HepG2 (cell line): ENCODE results near the gene CYP4A22. TPM values are rescaled to one million over a fixed set of nuclear protein-coding genes. Genes with fewer than 3 reads are reported as not detected.
"Not testable (repeated sequence)": the region's sequence is repeated elsewhere in the genome, so short reads cannot be mapped to it uniquely, and the experiment has no call there.

Source experiments
- ATAC-seq: fragments of 200-7000 bp; cut with Tn5 transposase; 3 replicates; pipeline ENCODE4 v1.9.1; 2020; ENCODE audit warnings: mild to moderate bottlenecking, moderate library complexity
- BruUV-seq: library from RNA; stranded (reverse); fragments of 400-500 nt; replicated peaks from 2 replicates; lab custom pipeline; 2021; lab: Mats Ljungman, UMichigan
- CTCF ChIA-PET: fragments of 300-600 bp; formaldehyde crosslinking; extraction: SDS; loops from one replicate; lab custom pipeline; 2021; ENCODE audit warnings: low total read pairs, inconsistent platforms, low intra/inter-chr PET ratio; lab: Yijun Ruan, JAX
- POLR2A ChIA-PET: fragments of 350-600 bp; sonication (Branson Sonifier 250); formaldehyde crosslinking; loops from one replicate; lab custom pipeline; 2020; ENCODE audit warnings: antibody characterized with exemption, inconsistent platforms; lab: Yijun Ruan, JAX
- DNase-seq: peaks from one replicate; pipeline ENCODE4 v3.0.0-alpha.2; 2015; ENCODE audit warnings: low spot score
- FAIRE-seq: peaks from 3 replicates; lab custom pipeline; 2011; peaks lifted over from hg19 to GRCh38; lab: Jason Lieb, UNC
- H2AFZ ChIP-seq: one replicate; pipeline ENCODE4 v1.6.1; 2011; ENCODE audit warnings: low read length, inconsistent platforms
- H3K27ac ChIP-seq: fragments of 300-600 bp; 3 replicates; pipeline ENCODE4 v1.8.0; 2011; ENCODE audit warnings: mixed run types, mild to moderate bottlenecking, mixed read lengths, low read length, inconsistent platforms; ENCODE audit not compliant: insufficient read depth; ENCODE audit errors: extremely low read length
- H3K27me3 ChIP-seq, 2 experiments: fragments of 200-600 bp in 1 of 2; 2 replicates in 1 of 2; 3 replicates in 1 of 2; pipeline versions ENCODE4 v1.6.0 to v1.8.0; 2011; ENCODE audit warnings: low read length in 2 of 2, mild to moderate bottlenecking in 2 of 2, moderate library complexity in 2 of 2, inconsistent platforms in 1 of 2; ENCODE audit not compliant: insufficient read depth in 2 of 2, control insufficient read depth in 1 of 2
- H3K36me3 ChIP-seq, 2 experiments: fragments of 200-600 bp in 1 of 2; replicated peaks in 1 of 2; 2 replicates in 1 of 2; 3 replicates in 1 of 2; pipeline versions ENCODE4 v1.5.1 to v1.8.0; 2011; ENCODE audit warnings: low read length in 2 of 2, inconsistent platforms in 1 of 2; ENCODE audit not compliant: insufficient read depth in 2 of 2, control insufficient read depth in 1 of 2
- H3K4me1 ChIP-seq: 2 replicates; pipeline ENCODE4 v1.5.1; 2012; ENCODE audit warnings: low read length, inconsistent platforms; ENCODE audit not compliant: insufficient read depth
- H3K4me2 ChIP-seq: 2 replicates; pipeline ENCODE4 v1.6.0; 2011; ENCODE audit warnings: low read depth, low read length, inconsistent platforms
- H3K4me3 ChIP-seq, 3 experiments: fragments of 200-600 bp in 1 of 3; sonication (generic), shearing (Covaris generic) in 1 of 3; replicated peaks in 1 of 3; 2 replicates each; pipeline ENCODE4 v1.5.1; 2011 to 2016; ENCODE audit warnings: low read length in 3 of 3, inconsistent platforms in 2 of 3, low read depth in 2 of 3, mild to moderate bottlenecking in 2 of 3, control low read depth in 1 of 3, mixed read lengths in 1 of 3; ENCODE audit not compliant: insufficient read depth in 1 of 3
- H3K79me2 ChIP-seq: one replicate; pipeline ENCODE4 v1.6.1; 2011; ENCODE audit warnings: low read length, inconsistent platforms; ENCODE audit not compliant: insufficient read depth
- H3K9ac ChIP-seq: 2 replicates; pipeline ENCODE4 v1.6.0; 2011; ENCODE audit warnings: mild to moderate bottlenecking, low read depth, low read length, inconsistent platforms; ENCODE audit not compliant: insufficient read depth
- H3K9me3 ChIP-seq: 2 replicates; pipeline ENCODE4 v1.5.1; 2012; ENCODE audit warnings: mild to moderate bottlenecking, low read length
- H4K20me1 ChIP-seq: 2 replicates; pipeline ENCODE4 v1.6.0; 2011; ENCODE audit warnings: inconsistent platforms, mild to moderate bottlenecking, low read length, moderate library complexity; ENCODE audit not compliant: insufficient read depth
- STAG1 ChIP-seq: sonication (generic); formaldehyde crosslinking; IDR thresholded peaks from 2 replicates; pipeline ENCODE4 v1.4.0; 2020; ENCODE audit warnings: missing genetic modification reagents
- WGBS: methylation state at CpG from one replicate; pipeline ENCODE4 v1.1.6; 2017; ENCODE audit warnings: low lambda C conversion rate; 5-methylcytosine and 5-hydroxymethylcytosine counted together
- in situ Hi-C: cut with HindIII; loops from 2 replicates; pipeline ENCODE4 v1.10.0; 2017; ENCODE audit warnings: low pct_unique_long_range_greater_than_20kb; ENCODE audit not compliant: extremely low pct_ligation_motif_present
- intact Hi-C: fragments of 100-400 bp; cut with micrococcal nuclease; formaldehyde crosslinking; loops from one replicate; pipeline ENCODE4 v1.10.0; 2022; ENCODE audit not compliant: unreplicated experiment
- polyA plus RNA-seq, 8 experiments: library from polyadenylated mRNA; depleted of rRNA in 3 of 8; stranded (reverse) in 7 of 8; unstranded in 1 of 8; fragments of >200 nt; fragmentation: Illumina TruSeq in 4 of 8; extraction: Trizol in 4 of 8; gene quantifications; 2 replicates each; pipeline versions ENCODE4 v1.2.1 to v1.2.3, GENCODE V29; 2011 to 2016; ENCODE audit warnings: low read depth in 4 of 8, missing spikeins in 1 of 8, mixed read lengths in 1 of 8; ENCODE audit not compliant: insufficient read depth in 1 of 8
- total RNA-seq, 5 experiments: library from RNA; depleted of rRNA; stranded (reverse); fragments of >200 nt; fragmentation: Illumina TruSeq; extraction: Trizol; gene quantifications; 2 replicates each; pipeline ENCODE4 v1.2.3, GENCODE V29; 2016; ENCODE audit warnings: low read depth in 1 of 5
- TF ChIP-seq, protein P1 (sequence below): sonication (generic); IDR thresholded peaks from 2 replicates; pipeline ENCODE4 v1.6.1; 2016; ENCODE audit warnings: low read depth, borderline replicate concordance
- TF ChIP-seq, protein P2 (sequence below): sonication (generic); formaldehyde crosslinking; IDR thresholded peaks from 2 replicates; pipeline ENCODE4 v1.5.0; 2020; ENCODE audit warnings: mild to moderate bottlenecking, missing genetic modification reagents, moderate library complexity

CYP4A22 gene
- total and polyA plus RNA-seq, 2 of the 13 experiments (the other 11 are each of a cell fraction or from before 2014, with no cell fraction given), result not detected

DNA sequence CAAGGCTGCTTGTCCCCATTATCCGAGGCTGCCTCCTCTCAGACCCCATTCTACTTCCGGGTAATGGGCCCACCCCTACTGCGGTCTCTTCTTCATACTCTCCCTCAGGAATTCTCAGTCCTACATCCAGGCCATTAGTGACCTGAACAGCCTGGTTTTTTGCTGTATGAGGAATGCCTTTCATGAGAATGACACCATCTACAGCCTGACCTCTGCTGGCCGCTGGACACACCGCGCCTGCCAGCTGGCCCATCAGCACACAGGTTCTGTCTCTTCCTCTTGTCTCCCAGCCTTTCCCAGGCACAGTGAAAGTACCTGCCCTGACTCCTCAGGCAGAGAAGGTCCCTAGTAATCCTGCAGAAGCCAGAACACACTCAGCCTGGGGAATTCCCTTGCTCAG lies 6.4 kb downstream of the CYP4A22 start:
- not testable (repeated sequence) for BruUV-seq, H3K9me3 ChIP-seq
- ATAC-seq, result peak; percentile 85
- intact Hi-C loops, result loop anchor here (10.0 kb wide), 1 partner anchor 209 kb away; no protein-coding TSS in a partner anchor
- TF ChIP-seq, protein P1, sequence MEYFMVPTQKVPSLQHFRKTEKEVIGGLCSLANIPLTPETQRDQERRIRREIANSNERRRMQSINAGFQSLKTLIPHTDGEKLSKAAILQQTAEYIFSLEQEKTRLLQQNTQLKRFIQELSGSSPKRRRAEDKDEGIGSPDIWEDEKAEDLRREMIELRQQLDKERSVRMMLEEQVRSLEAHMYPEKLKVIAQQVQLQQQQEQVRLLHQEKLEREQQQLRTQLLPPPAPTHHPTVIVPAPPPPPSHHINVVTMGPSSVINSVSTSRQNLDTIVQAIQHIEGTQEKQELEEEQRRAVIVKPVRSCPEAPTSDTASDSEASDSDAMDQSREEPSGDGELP, result peak; percentile 13; the same call in 1 of the 2 replicates
- TF ChIP-seq, protein P2, sequence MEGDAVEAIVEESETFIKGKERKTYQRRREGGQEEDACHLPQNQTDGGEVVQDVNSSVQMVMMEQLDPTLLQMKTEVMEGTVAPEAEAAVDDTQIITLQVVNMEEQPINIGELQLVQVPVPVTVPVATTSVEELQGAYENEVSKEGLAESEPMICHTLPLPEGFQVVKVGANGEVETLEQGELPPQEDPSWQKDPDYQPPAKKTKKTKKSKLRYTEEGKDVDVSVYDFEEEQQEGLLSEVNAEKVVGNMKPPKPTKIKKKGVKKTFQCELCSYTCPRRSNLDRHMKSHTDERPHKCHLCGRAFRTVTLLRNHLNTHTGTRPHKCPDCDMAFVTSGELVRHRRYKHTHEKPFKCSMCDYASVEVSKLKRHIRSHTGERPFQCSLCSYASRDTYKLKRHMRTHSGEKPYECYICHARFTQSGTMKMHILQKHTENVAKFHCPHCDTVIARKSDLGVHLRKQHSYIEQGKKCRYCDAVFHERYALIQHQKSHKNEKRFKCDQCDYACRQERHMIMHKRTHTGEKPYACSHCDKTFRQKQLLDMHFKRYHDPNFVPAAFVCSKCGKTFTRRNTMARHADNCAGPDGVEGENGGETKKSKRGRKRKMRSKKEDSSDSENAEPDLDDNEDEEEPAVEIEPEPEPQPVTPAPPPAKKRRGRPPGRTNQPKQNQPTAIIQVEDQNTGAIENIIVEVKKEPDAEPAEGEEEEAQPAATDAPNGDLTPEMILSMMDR (CRISPR knock-in tag), result peak; percentile 62
- TF ChIP-seq STAG1 (CRISPR knock-in tag), result peak; percentile 26; the same call in 1 of the 2 replicates
- TF ChIP-seq, all 625 proteins: peak for 3; not testable (repeated sequence) for 622
- WGBS, result 24% methylated on average over 6 of the region's 6 CpGs
- H4K20me1 ChIP-seq, CTCF ChIA-PET, H3K27ac ChIP-seq, H3K4me1 ChIP-seq, POLR2A ChIA-PET, H3K4me2 ChIP-seq, H3K27me3 ChIP-seq, H3K9ac ChIP-seq, DNase-seq, H3K4me3 ChIP-seq, H2AFZ ChIP-seq, H3K79me2 ChIP-seq, H3K36me3 ChIP-seq: not testable (repeated sequence)
- in situ Hi-C loops, result loop anchor here (25.0 kb wide), 1 partner anchor 206 kb away; the partner anchor contains the start of gene CYP4A11
- peak; percentile 65 for FAIRE-seq

DNA sequence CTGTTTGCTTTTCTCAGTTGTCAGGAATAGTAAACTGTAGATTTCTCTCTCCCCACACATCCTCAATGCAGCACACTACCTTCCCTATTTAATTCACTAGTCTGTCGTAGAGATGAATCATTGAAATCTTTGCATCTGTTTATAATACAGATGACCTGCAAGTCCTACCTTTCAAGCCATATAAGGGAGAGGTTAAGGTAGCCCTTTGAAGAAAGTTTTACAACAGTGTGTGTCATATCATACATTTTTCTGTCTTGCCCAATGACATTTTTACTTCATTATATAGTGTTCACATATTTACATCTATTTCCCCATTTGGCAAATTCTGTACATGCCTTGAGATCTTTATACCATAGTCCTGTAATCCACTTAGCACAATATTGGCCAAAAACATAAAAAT lies 9.3 kb downstream of the CYP4A22 start:
- H3K9ac ChIP-seq, H4K20me1 ChIP-seq, H3K27me3 ChIP-seq, FAIRE-seq, H3K4me2 ChIP-seq, DNase-seq, H3K79me2 ChIP-seq, H3K4me3 ChIP-seq, POLR2A ChIA-PET, H3K9me3 ChIP-seq, BruUV-seq, ATAC-seq, H3K36me3 ChIP-seq, H3K27ac ChIP-seq, CTCF ChIA-PET, H3K4me1 ChIP-seq, H2AFZ ChIP-seq: not testable (repeated sequence)
- intact Hi-C loops (loop anchor here (10.0 kb wide), 1 partner anchor 212 kb away; no protein-coding TSS in a partner anchor), in situ Hi-C loops (loop anchor here (25.0 kb wide), 1 partner anchor 209 kb away; the partner anchor contains the start of gene CYP4A11)
- WGBS, result 23% methylated on average over 1 of the region's 1 CpG
